HEK293T (cell line): ENCODE measurements around the gene MOB3C.

Source experiments
- ARNT ChIP-seq: fragments of 450-650 bp; IDR thresholded peaks from 2 replicates; pipeline ENCODE4 v1.6.1; 2017; ENCODE audit warnings: mild to moderate bottlenecking
- BHLHE40 ChIP-seq: fragments of 450-650 bp; IDR thresholded peaks from 2 replicates; pipeline ENCODE4 v1.6.1; 2016; ENCODE audit warnings: mild to moderate bottlenecking, moderate library complexity, borderline replicate concordance
- FOXK2 ChIP-seq: fragments of 450-650 bp; IDR thresholded peaks from 2 replicates; pipeline ENCODE4 v1.6.1; 2016; ENCODE audit warnings: mild to moderate bottlenecking
- FOXM1 ChIP-seq: fragments of 450-650 bp; IDR thresholded peaks from 2 replicates; pipeline ENCODE4 v1.6.1; 2017; ENCODE audit warnings: mild to moderate bottlenecking, borderline replicate concordance
- NFRKB ChIP-seq: fragments of 450-650 bp; IDR thresholded peaks from 2 replicates; pipeline ENCODE4 v1.6.1; 2016; ENCODE audit warnings: mild to moderate bottlenecking, moderate library complexity
- ZNF384 ChIP-seq: fragments of 450-650 bp; IDR thresholded peaks from 2 replicates; pipeline ENCODE4 v1.6.1; 2016

- TF ChIP-seq ZNF384 (no peak), FOXK2 (no peak), ARNT (no peak), NFRKB (no peak), BHLHE40 (no peak), FOXM1 (no peak)
These were observed 48.1 kb downstream of the MOB3C start for GRCh38 chr1:46568461-46568891.
